A673 (cell line): Measurements from ENCODE around the gene ZCCHC24. TPM values are rescaled to one million over a fixed set of nuclear protein-coding genes. Genes with fewer than 3 reads are reported as not detected.

Experiments used
- BruUV-seq: library from RNA; stranded (reverse); fragments of 400-500 nt; replicated peaks from 2 replicates; lab custom pipeline; 2021; lab: Mats Ljungman, UMichigan
- CTCF ChIA-PET: fragments of 300-600 bp; sonication (Branson Sonifier 250); formaldehyde crosslinking; loops from one replicate; lab custom pipeline; 2022; ENCODE audit warnings: antibody characterized with exemption; lab: Charles Lee
- POLR2A ChIA-PET: fragments of 300-600 bp; sonication (Branson Sonifier 250); formaldehyde crosslinking; loops from one replicate; lab custom pipeline; 2022; ENCODE audit warnings: antibody characterized with exemption; ENCODE audit not compliant: low non-redundant PET; lab: Charles Lee
- DNase-seq: peaks from one replicate; pipeline ENCODE4 v3.0.0-alpha.2; 2015; ENCODE audit warnings: low spot score
- H3K27ac ChIP-seq: fragments of 200-600 bp; sonication (generic); 2 replicates; pipeline ENCODE4 v1.5.1; 2016; ENCODE audit warnings: mixed run types, low read depth, mild to moderate bottlenecking, mixed read lengths, antibody characterized with exemption, low read length; ENCODE audit not compliant: poor library complexity, severe bottlenecking
- H3K27me3 ChIP-seq: fragments of 200-600 bp; sonication (generic); replicated peaks from 2 replicates; pipeline ENCODE4 v1.6.1; 2017; ENCODE audit warnings: mixed run types, low read depth, mild to moderate bottlenecking, mixed read lengths, antibody characterized with exemption, low read length; ENCODE audit not compliant: insufficient read depth, poor library complexity
- H3K36me3 ChIP-seq: fragments of 200-600 bp; sonication (generic); 2 replicates; pipeline ENCODE4 v1.6.1; 2016; ENCODE audit warnings: mixed run types, mild to moderate bottlenecking, mixed read lengths, antibody characterized with exemption, low read length; ENCODE audit not compliant: insufficient read depth, poor library complexity, severe bottlenecking
- H3K4me1 ChIP-seq: fragments of 200-600 bp; sonication (generic); 2 replicates; pipeline ENCODE4 v1.6.1; 2017; ENCODE audit warnings: mixed run types, mild to moderate bottlenecking, mixed read lengths, antibody characterized with exemption, low read length; ENCODE audit not compliant: insufficient read depth, poor library complexity, severe bottlenecking
- H3K4me3 ChIP-seq: fragments of 200-600 bp; sonication (generic); 2 replicates; pipeline ENCODE4 v1.5.1; 2016; ENCODE audit warnings: low read depth, mixed run types, mild to moderate bottlenecking, mixed read lengths, low read length; ENCODE audit not compliant: poor library complexity, severe bottlenecking
- H3K9me3 ChIP-seq: fragments of 200-600 bp; sonication (generic); 2 replicates; pipeline ENCODE4 v1.6.1; 2016; ENCODE audit warnings: mixed run types, low read depth, mild to moderate bottlenecking, mixed read lengths, antibody characterized with exemption, low read length; ENCODE audit not compliant: poor library complexity, severe bottlenecking
- EZH2 ChIP-seq: fragments of 200-600 bp; sonication (generic); IDR thresholded peaks from 2 replicates; pipeline ENCODE4 v1.6.1; 2017; ENCODE audit warnings: borderline replicate concordance, low read depth, mild to moderate bottlenecking, mixed read lengths, antibody characterized with exemption, low read length; ENCODE audit not compliant: poor library complexity, severe bottlenecking
- intact Hi-C: fragments of 100-400 bp; cut with micrococcal nuclease; formaldehyde crosslinking; loops from one replicate; pipeline ENCODE4 v1.10.0; 2022; ENCODE audit not compliant: unreplicated experiment
- total RNA-seq: library from RNA; stranded (reverse); gene quantifications from 2 replicates; pipeline ENCODE4 v1.2.3, GENCODE V29; 2021
- TF ChIP-seq, protein P1 (sequence below): fragments of 300-800, 200-600 bp; sonication (generic); conservative IDR thresholded peaks from 2 replicates; pipeline ENCODE4 v1.5.1; 2017; ENCODE audit warnings: low read depth, mild to moderate bottlenecking, antibody characterized with exemption, low read length, moderate library complexity, mixed read lengths

ZCCHC24 gene
- total RNA-seq, 1 experiment from 2014 or later: 9.8 TPM

DNA sequence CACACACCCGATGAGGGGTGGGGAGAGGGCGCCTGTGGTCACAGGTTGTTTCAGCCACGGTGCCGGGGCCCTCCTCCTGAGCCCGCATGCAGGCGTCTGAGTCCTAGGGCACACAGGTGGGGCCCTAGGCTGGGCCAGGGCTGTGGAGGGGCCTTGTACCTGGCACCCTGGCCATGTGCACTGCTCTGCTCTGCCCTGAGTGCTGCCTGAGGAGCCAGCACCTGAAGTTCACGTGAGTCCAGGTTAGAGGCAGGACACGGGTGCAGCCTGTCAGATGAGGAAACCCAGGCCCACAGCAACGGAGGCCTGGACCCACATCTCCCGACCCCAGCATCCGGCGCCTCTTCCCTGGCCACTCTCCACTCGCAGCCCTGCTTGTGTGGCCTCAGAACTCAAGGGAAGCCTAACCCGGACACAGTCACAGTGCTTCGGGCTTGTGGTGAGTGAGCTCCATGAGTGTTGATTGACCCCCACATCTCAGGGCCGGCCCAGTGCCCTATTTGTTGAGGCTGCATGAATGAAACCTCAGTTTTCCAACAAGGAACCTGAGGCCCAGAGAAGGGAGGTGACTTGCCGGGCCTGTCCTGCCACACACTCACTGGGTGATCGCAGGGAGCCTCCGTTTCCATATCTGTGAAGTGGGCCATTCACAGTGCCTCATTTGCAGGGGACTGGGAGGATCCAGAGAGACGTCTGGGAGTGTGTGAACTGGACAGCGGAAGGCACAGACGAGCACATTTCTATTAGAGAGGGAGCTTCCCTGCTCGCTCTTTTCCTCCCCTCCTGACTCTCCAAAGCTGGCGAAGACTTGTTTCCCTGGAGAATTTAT lies 58.6 kb downstream of the ZCCHC24 start:
- no peak for DNase-seq
- CTCF ChIA-PET: no interaction called here
- H3K4me3 ChIP-seq: no peak overlapping the region
- intact Hi-C loops: no loop called here
- POLR2A ChIA-PET: no interaction called here
- no peaks in the 10 kb centered on the region for H3K4me1 ChIP-seq
- TF ChIP-seq, protein P1, sequence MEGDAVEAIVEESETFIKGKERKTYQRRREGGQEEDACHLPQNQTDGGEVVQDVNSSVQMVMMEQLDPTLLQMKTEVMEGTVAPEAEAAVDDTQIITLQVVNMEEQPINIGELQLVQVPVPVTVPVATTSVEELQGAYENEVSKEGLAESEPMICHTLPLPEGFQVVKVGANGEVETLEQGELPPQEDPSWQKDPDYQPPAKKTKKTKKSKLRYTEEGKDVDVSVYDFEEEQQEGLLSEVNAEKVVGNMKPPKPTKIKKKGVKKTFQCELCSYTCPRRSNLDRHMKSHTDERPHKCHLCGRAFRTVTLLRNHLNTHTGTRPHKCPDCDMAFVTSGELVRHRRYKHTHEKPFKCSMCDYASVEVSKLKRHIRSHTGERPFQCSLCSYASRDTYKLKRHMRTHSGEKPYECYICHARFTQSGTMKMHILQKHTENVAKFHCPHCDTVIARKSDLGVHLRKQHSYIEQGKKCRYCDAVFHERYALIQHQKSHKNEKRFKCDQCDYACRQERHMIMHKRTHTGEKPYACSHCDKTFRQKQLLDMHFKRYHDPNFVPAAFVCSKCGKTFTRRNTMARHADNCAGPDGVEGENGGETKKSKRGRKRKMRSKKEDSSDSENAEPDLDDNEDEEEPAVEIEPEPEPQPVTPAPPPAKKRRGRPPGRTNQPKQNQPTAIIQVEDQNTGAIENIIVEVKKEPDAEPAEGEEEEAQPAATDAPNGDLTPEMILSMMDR: no peak
- no peak for TF ChIP-seq EZH2
- no peaks in the 10 kb centered on the region for H3K36me3 ChIP-seq
- H3K27ac ChIP-seq: no peak overlapping the region
- H3K9me3 ChIP-seq: no peaks in the 10 kb centered on the region
- no peaks in the 10 kb centered on the region for H3K27me3 ChIP-seq
- BruUV-seq: no TSS peak

DNA sequence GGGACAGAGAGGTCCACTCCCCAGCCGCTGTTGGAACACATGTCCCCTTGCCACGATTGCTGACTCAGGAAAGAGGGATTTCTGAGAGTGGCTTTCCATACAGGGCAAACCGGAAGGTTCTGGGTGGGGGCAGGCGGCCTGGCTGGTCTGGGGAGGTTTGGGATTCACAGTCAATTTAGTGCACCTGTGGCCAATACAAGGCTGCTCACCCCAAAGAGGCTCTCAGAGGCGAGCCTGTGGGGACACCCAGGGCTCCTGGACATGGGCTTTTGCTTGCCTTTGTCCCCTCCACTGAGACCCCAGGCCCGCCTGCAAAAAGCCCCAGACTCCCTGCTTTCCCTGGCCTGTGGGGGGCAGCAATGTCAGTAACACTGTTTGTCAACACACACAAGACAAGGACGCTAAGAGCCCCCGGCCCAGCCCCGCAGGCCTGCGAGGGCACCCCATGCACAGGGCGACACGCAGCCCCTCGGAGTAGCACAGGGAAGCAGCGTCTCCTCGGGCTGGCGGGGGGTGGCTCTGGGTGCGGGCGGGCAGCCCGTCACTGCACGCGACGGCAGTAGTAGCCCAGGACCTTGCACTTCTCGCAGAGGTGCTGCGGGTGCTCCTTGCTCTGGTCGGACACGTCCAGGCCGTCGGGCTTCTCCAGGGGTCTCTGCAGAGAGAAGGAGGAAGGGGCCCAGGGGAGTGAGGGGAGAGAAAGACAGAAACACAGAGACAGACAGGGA lies 59.5 kb downstream of the ZCCHC24 start:
- no peaks in the 10 kb centered on the region for H3K27me3 ChIP-seq
- H3K9me3 ChIP-seq: no peaks in the 10 kb centered on the region
- TF ChIP-seq EZH2: no peak
- TF ChIP-seq, protein P1: 0 out of 2 replicates have a peak, but pooled peaks have one; percentile 20
- no peak overlapping the region for H3K27ac ChIP-seq
- H3K36me3 ChIP-seq: no peaks in the 10 kb centered on the region
- POLR2A ChIA-PET: no interaction called here
- no peak for DNase-seq
- BruUV-seq: no TSS peak
- H3K4me1 ChIP-seq: no peaks in the 10 kb centered on the region
- H3K4me3 ChIP-seq: no peak overlapping the region
- intact Hi-C loops: no loop called here
- CTCF ChIA-PET: no interaction called here

GRCh38 chr10:79385392-79385795 lies 60.0 kb downstream of the ZCCHC24 start:
- Histone ChIP-seq H3K27ac (no peak overlapping the region), H3K9me3 (no peaks in the 10 kb centered on the region), H3K4me1 (no peaks in the 10 kb centered on the region), H3K27me3 (no peaks in the 10 kb centered on the region), H3K36me3 (no peaks in the 10 kb centered on the region), H3K4me3 (no peak overlapping the region)
- POLR2A ChIA-PET: no interaction called here
- BruUV-seq: no TSS peak
- DNase-seq: no peak
- TF ChIP-seq, protein P1: no peak
- no peak for TF ChIP-seq EZH2
- intact Hi-C loops: no loop called here
- CTCF ChIA-PET: no interaction called here
